ENCODE results near the gene ESRP2.

DNA sequence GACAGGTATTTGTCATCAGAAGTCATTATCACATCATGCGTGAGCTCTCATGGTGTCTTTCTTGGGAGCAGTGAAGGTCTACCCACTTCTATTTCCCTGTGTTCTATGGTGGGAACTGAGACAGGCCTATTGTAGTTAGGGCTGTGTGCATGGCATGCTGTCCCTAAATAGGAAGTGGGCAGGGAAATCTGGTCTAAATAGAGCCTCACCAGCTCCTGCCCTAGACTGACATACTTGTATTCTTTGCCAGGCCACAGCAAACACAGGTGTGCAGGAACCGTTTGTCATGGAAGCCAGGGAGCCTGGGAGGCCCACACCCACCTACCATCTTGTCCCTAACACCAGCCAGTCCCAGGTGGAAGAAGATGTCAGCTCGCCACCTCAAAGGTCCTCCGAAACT, 38.5 kb upstream of the ESRP2 start:
- TF ChIP-seq TAF1 (IDR thresholded peaks at IDR 0.05; ENCODE audit: borderline replicate concordance, low read depth, low read length) (no peak), POLR2A (IDR thresholded peaks at IDR 0.05; ENCODE audit: low read depth, low read length) (no peak)

Measured in GM12892 (cell line).